Peyer's patch (tissue), 4 donors: Measurements from ENCODE around the gene PI16. TPM values are rescaled to one million over a fixed set of nuclear protein-coding genes. Genes with fewer than 3 reads are reported as not detected.

ENCODE experiments used
- DNase-seq, 3 donors: peaks; one replicate each; pipeline ENCODE4 v3.0.0-alpha.2; 2017 to 2019
- H3K27ac ChIP-seq, 4 donors: fragments of 200-600 bp; sonication (generic); one replicate each; pipeline ENCODE4 v1.5.1; 2016 to 2019
- H3K27me3 ChIP-seq, 2 donors: fragments of 200-600 bp; sonication (generic); one replicate each; pipeline ENCODE4 v1.5.1; 2019
- H3K36me3 ChIP-seq, 3 donors: fragments of 200-600 bp; sonication (generic); one replicate each; pipeline ENCODE4 v1.5.1; 2016 to 2019
- H3K4me1 ChIP-seq, 4 donors: fragments of 200-600 bp; sonication (generic); one replicate each; pipeline ENCODE4 v1.5.1; 2016 to 2019
- H3K4me3 ChIP-seq, 4 donors: fragments of 200-600 bp; sonication (generic); 1 replicate in 3 of 4; 2 replicates in 1 of 4; pipeline ENCODE4 v1.5.1; 2016 to 2019; ENCODE audit warnings: mild to moderate bottlenecking in 1 of 4
- H3K9me3 ChIP-seq, 4 donors: fragments of 200-600 bp; sonication (generic); one replicate each; pipeline ENCODE4 v1.5.1; 2016 to 2019; ENCODE audit warnings: mild to moderate bottlenecking in 1 of 4
- POLR2A ChIP-seq, 2 donors: fragments of 450-650 bp; IDR thresholded peaks; one replicate each; pipeline ENCODE4 v1.5.1; 2017; ENCODE audit warnings: antibody characterized with exemption in 2 of 2, mild to moderate bottlenecking in 2 of 2, moderate library complexity in 2 of 2
- total RNA-seq, 4 donors: library from RNA; depleted of rRNA; stranded (reverse); fragments of >200 nt; gene quantifications; one replicate each; pipeline ENCODE4 v1.1.0, GENCODE V29; 2016
- TF ChIP-seq, protein P1 (sequence below), 6 experiments: fragments of 450-650 bp in 4 of 6; fragments of 200-600 bp in 2 of 6; sonication (generic) in 1 of 6; IDR thresholded peaks; one replicate each; pipeline ENCODE4 v1.5.1; 2017 to 2019; ENCODE audit warnings: antibody characterized with exemption in 6 of 6, mild to moderate bottlenecking in 3 of 6, moderate library complexity in 1 of 6

The PI16 gene
- total RNA-seq, 4 donors from 2014 or later, result 1.5 to 6.2 TPM; not detected in 2

DNA sequence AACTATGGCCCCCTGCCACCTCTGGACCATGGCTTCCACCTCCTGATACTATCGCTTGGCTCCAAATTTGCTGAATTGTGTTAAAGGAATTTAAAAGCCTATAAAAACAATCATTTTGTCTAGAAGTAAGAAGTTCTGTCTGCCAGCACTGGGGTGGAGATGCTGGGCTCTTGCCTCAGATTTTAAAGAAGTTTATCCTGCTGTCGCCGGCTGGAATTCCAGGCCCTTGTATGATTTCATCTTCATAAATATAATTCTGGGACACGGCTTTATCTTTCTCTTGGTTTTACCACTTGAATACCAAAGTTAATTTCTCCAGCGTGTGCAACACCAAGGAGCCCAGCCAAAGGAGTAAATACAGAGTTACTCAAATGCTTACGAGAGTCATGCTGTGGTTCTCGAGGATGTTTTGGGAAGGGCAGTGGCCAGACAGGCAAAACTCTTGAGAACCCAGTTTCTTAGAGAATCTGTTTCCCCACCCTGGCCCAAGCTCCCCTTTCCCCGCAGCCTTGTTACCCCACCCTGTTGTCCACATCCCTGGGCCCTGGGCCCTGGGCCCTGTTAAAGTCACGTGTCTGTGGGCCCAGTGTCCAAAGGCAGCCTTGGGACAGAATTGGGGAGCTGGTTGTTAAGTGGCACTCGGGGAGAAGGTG, 36.9 kb upstream of the PI16 start:
- TF ChIP-seq POLR2A (IDR thresholded peaks at IDR 0.05), result no peak
- TF ChIP-seq, protein P1, sequence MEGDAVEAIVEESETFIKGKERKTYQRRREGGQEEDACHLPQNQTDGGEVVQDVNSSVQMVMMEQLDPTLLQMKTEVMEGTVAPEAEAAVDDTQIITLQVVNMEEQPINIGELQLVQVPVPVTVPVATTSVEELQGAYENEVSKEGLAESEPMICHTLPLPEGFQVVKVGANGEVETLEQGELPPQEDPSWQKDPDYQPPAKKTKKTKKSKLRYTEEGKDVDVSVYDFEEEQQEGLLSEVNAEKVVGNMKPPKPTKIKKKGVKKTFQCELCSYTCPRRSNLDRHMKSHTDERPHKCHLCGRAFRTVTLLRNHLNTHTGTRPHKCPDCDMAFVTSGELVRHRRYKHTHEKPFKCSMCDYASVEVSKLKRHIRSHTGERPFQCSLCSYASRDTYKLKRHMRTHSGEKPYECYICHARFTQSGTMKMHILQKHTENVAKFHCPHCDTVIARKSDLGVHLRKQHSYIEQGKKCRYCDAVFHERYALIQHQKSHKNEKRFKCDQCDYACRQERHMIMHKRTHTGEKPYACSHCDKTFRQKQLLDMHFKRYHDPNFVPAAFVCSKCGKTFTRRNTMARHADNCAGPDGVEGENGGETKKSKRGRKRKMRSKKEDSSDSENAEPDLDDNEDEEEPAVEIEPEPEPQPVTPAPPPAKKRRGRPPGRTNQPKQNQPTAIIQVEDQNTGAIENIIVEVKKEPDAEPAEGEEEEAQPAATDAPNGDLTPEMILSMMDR (IDR thresholded peaks at IDR 0.05), result no peak
- H3K36me3 ChIP-seq, result peaks cover 0 to 75% (median 0%) of the 10 kb centered on the region in 3 donors
- no peak overlapping the region for H3K4me3 ChIP-seq
- no peak for DNase-seq
- H3K9me3 ChIP-seq, result no peaks in the 10 kb centered on the region
- no peaks in the 10 kb centered on the region for H3K27me3 ChIP-seq
- H3K4me1 ChIP-seq, result peaks cover 0 to 15% (median 0%) of the 10 kb centered on the region in 4 donors
- peak overlapping the region; percentile 28 to 72 (median 44) for H3K27ac ChIP-seq

DNA sequence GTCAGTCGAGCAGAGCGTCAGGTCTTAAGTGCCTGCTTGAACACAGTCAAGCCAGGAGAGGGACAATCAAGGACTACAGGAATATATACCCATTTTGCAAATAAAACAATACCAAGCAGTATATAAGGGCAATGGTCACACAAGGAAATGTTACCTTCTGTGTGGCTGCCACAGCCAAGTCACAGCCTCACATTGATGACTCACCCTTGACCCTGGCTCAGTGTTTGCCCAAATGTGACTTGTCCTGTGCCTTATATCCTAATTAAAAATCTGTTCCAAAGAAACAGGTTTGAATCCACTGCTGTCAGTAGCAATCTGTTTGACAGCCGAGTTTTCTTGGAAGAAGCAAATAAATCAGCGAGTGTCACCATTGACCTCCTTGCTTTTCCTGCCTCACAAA, 34.5 kb upstream of the PI16 start:
- no peak for TF ChIP-seq POLR2A (IDR thresholded peaks at IDR 0.05)
- TF ChIP-seq, protein P1 (IDR thresholded peaks at IDR 0.05), result no peak

DNA sequence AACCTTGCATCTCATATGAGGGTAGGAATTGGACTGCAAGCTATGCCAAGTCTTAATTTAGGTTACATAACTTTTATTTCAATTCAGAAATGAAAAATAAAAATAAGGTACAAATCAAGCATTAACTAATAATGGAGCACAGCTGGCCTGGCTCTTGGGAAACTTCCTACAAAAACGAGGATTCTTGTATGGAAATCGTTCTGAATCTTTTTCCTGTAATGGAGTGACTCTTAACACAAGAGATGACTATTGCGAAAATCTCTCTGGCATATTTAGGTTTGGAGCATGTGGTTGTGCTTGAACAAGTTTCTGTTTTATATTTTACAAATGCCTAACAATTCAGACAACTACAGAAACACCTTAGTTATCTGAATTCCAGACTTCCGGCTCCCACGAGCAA, 34.0 kb upstream of the PI16 start:
- Histone ChIP-seq H3K27me3 (no peaks in the 10 kb centered on the region), H3K27ac (no peak overlapping the region), H3K36me3 (peaks cover 0 to 84% (median 0%) of the 10 kb centered on the region in 3 donors), H3K4me1 (no peaks in the 10 kb centered on the region), H3K9me3 (no peaks in the 10 kb centered on the region), H3K4me3 (no peak overlapping the region)
- DNase-seq, result no peak
- TF ChIP-seq, protein P1 (IDR thresholded peaks at IDR 0.05), result no peak
- TF ChIP-seq POLR2A (IDR thresholded peaks at IDR 0.05), result no peak

More for the DNA sequence above, 34.5 kb upstream of the PI16 start:
- H3K27ac ChIP-seq, result peak overlapping the region in 1 of 4 donors; percentile 11
- H3K27me3 ChIP-seq, result no peaks in the 10 kb centered on the region
- H3K9me3 ChIP-seq, result no peaks in the 10 kb centered on the region
- no peaks in the 10 kb centered on the region for H3K4me1 ChIP-seq
- peaks cover 0 to 87% (median 0%) of the 10 kb centered on the region in 3 donors for H3K36me3 ChIP-seq
- no peak for DNase-seq
- no peak overlapping the region for H3K4me3 ChIP-seq

DNA sequence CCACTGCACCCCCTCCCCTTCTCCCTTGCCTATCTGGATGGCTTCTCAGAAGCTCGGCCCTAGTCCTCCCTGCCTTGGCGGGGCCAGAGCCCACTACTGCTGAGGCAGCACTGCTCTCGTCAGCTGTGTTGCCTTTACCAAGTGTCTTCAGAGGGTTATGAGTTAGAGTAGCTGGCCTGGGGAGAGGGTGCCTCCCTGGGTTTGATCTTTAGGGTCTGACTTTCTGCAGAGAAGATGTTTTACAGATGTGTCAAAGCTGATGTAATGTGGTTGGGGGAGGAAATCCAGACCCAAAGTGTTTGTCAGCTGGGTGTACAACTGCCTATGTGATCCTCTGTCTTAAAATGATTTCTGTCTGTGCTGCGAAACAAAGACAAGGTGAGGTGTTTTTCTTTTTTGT, 30.4 kb upstream of the PI16 start:
- Histone ChIP-seq H3K9me3 (no peaks in the 10 kb centered on the region), H3K27me3 (no peaks in the 10 kb centered on the region), H3K4me3 (no peak overlapping the region), H3K36me3 (peaks cover 0 to 50% (median 0%) of the 10 kb centered on the region in 3 donors), H3K27ac (no peak overlapping the region), H3K4me1 (no peaks in the 10 kb centered on the region)
- TF ChIP-seq, protein P1 (IDR thresholded peaks at IDR 0.05), result no peak
- no peak for TF ChIP-seq POLR2A (IDR thresholded peaks at IDR 0.05)
- no peak for DNase-seq

DNA sequence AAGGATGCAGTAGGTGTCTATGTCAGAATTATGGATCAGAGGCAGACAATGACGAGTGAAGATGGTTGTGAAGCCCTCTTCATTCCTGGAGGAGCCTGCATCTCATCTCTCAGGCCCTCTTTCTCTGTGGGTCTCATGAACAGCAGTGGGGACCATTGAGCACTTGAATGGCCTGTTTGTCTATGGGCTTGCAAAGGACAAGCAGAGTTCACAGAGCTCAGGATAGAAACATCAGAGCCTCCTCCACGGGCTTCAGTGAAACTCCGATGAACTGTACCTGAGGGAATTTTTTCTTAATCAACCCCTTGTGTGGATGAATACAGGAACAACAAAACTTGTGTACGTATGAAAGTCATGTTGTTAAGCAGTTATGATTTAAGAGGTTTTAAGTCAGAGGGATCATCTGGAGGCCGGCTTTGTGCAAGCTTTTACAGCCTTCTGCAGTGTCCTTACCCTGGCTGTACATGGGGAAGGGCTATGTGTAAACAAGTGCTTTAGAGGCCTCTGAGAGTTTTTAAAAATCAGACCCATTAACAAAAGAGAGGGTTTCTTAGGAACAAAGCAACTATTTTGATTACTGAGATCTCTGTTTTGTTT, 29.7 kb upstream of the PI16 start:
- TF ChIP-seq, protein P1 (IDR thresholded peaks at IDR 0.05), result no peak
- no peak for TF ChIP-seq POLR2A (IDR thresholded peaks at IDR 0.05)
- Histone ChIP-seq H3K9me3 (no peaks in the 10 kb centered on the region), H3K4me1 (no peaks in the 10 kb centered on the region), H3K36me3 (peaks cover 0 to 42% (median 0%) of the 10 kb centered on the region in 3 donors), H3K4me3 (no peak overlapping the region), H3K27ac (no peak overlapping the region), H3K27me3 (no peaks in the 10 kb centered on the region)
- no peak for DNase-seq
